GM13976 (cell line): ENCODE results near the gene IQCE.

Source experiments
- DNase-seq: peaks from one replicate; pipeline ENCODE4 v3.0.0; 2012; ENCODE audit warnings: low spot score
- CTCF ChIP-seq: IDR thresholded peaks from 2 replicates; pipeline ENCODE4 v1.5.1; 2012; ENCODE audit warnings: borderline replicate concordance, mild to moderate bottlenecking; ENCODE audit not compliant: insufficient read depth; ENCODE audit errors: extremely low read depth, missing control alignments, control extremely low read depth
- in situ Hi-C: fragments of 300-500 bp; cut with MboI; formaldehyde crosslinking; loops from one replicate; pipeline ENCODE4 v1.12.0; 2022; ENCODE audit warnings: low sequenced_read_pairs, mixed read lengths, inconsistent platforms; ENCODE audit not compliant: unreplicated experiment

IQCE gene

GRCh38 chr7:2616387-2617324, 57.9 kb downstream of the IQCE start:
- in situ Hi-C loops: no loop called here
- no peak for TF ChIP-seq CTCF
- no peak for DNase-seq

GRCh38 chr7:2617325-2617905, 58.6 kb downstream of the IQCE start:
- in situ Hi-C loops: no loop called here
- no peak for TF ChIP-seq CTCF
- no peak for DNase-seq

DNA sequence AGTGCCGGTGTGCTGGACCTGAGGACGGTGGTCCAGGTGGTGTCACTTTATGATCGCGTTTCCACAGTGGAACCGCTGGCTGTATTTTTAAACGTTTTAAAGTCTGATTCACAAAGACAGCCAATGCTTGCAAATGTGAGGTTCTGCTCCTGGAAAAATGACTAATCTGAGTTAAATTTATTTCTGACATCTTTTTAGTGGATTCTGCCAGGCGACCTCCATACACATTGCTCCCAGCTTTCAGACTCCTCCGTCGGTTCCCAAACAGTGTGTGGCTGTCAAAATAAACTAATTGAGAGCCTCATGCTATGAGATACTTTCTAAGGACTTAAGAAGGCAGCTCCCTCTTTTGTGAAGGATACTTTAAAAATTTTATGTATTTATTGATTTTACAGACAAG, 60.3 kb downstream of the IQCE start:
- in situ Hi-C loops: no loop called here
- TF ChIP-seq CTCF: no peak
- DNase-seq: no peak

DNA sequence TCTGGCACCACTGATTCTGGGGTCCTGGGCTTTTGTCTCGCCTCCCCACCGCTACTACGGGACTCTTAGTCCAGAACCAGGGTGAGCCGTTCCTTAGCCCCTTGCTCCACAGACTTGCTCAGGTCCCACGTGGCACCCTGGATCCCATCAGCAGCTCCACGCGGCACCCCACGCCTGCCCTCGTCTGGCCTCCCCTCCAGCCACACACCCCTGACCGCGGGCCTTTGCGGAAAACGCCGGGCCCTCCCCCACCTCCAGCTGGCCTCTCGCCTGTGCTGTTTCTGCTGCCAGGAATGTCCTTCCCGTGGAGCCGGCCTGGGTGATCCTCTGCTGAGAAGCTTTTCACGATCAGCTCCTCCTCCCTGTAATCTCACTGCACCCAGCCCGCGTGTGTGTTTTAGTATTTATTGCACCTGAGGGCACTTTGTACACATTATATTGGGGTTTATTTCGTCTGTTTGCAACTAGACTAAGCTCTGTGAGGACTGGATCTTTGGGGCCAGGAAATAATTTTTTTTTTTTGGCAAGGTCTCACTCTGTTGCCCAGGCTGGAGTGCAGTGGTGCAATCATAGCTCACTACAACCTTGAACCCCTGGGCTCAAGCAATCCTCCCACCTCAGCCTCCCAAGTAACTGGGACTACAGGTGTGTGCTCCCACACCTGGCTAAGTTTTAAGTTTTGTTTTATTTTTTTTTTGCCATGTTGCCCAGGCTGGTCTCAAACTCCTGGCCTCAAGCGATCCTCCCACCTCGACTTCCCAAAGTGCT, 62.5 kb downstream of the IQCE start:
- in situ Hi-C loops: no loop called here
- no peak for TF ChIP-seq CTCF

GRCh38 chr7:2621948-2622640, 63.3 kb downstream of the IQCE start:
- in situ Hi-C loops: no loop called here
- DNase-seq: no peak
- TF ChIP-seq CTCF: no peak

More for the DNA sequence above, 62.5 kb downstream of the IQCE start:
- DNase-seq: no peak
